GM19240 (cell line): ENCODE measurements around the gene GPR31.
"Not testable (repeated sequence)": the region's sequence is repeated elsewhere in the genome, so short reads cannot be mapped to it uniquely, and the experiment has no call there.

Experiments
- DNase-seq: peaks from one replicate; pipeline ENCODE4 v3.0.0; 2011; ENCODE audit warnings: low spot score; ENCODE audit not compliant: insufficient read length

GPR31 gene, protein sequence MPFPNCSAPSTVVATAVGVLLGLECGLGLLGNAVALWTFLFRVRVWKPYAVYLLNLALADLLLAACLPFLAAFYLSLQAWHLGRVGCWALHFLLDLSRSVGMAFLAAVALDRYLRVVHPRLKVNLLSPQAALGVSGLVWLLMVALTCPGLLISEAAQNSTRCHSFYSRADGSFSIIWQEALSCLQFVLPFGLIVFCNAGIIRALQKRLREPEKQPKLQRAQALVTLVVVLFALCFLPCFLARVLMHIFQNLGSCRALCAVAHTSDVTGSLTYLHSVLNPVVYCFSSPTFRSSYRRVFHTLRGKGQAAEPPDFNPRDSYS

GRCh38 chr6:167157863-167158262, at the start of gene GPR31:
Gene GPR31, minus strand, starts transcription at chr6:167157980. Its CDS starts 149 bp downstream, at chr6:167157831.
- no peak for DNase-seq

- DNase-seq, result no peak
Observed at GRCh38 chr6:167207527-167207926, 49.7 kb upstream of the GPR31 start.

DNA sequence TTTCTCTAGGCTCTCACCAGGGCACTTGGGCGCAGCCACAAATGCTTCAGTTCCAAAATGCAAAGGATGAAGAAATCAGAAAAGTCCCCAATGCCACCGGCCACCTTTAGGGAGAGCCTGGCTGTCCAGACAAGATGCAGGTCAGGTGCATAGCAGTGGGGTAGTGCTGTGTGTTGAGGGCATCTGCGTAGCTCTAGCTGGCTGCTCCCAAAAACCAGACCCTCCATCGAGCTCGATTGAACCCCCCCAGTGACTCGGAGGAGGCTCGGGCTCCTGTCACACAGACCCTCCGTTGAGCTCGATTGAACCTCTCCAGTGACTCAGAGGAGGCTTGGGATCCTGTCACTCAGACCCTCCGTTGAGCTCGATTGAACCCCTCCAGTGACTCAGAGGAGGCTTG, 47.5 kb upstream of the GPR31 start:
- not testable (repeated sequence) for DNase-seq

DNA sequence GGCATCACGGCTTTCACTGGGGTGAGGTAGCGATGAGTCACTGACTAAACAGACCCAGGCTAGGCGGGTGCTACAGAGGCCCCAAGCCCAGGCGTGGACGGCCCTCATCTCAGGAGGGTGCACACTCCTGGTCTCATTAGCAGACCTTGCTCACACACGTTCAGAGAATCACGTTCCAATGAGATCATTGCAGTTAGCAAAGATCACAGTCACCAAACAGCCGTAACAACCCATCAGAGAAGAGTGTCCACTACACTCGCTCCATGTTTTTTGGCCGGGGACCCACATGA, 46.2 kb upstream of the GPR31 start:
- DNase-seq, result not testable (repeated sequence)

- DNase-seq, result not testable (repeated sequence)
Observed at GRCh38 chr6:167203261-167204058, 45.7 kb upstream of the GPR31 start.

- DNase-seq, result not testable (repeated sequence)
Observed at GRCh38 chr6:167202613-167203012, 44.8 kb upstream of the GPR31 start.

DNA sequence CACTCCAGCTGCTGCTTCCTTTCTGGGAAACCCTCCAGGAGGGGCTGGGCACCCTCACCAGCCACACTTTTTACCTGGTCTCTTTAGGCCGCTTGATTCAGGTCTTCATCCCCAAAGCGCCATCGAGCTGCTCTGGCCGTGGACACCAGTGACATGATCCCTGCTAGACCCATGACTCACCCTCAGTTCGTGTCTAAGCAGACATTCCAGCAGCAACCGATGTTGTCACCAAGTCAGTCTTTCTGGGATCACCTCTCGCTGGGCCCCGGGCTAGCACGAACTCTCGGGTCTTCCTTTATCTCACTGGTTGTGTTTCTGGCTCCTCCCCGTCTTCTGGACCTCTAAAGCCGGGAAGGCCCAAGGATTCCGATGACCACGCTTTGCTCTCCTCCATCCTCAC, 43.0 kb upstream of the GPR31 start:
- DNase-seq, result no peak

DNA sequence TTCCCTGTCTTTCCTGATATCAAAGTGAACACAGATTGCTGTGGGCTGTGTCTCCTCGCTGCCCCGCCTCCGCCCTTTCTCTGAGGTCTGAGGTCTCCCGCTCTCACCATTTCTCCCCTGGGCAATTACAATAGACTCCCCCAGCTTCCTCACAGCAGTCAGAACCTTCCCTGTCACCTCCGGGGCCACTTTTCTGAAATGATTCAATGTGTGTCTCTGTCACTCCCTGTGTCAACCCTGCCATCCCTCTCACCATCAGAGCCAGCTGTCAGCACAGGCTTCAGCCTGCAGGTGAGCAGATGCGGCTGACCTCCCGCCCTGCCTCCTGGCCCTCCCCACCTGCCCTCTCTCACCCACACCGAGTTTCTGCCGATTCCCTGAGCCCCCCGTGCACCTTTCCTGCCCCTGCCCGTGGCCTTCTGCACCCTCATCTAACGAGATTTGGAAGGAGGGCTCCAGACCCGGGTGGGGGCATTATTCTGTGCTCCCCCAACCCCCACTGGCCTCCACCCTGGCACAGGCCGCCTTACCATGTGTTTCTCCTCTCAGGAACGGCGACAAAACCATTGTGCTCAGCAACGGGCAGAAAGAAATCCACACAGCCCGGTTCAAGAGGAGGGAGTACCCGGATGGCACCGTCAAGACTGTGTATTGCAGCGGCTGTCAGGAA, 38.3 kb upstream of the GPR31 start:
- not testable (repeated sequence) for DNase-seq

- DNase-seq, result not testable (repeated sequence)
Observed at GRCh38 chr6:167193515-167194125, 35.8 kb upstream of the GPR31 start.

DNA sequence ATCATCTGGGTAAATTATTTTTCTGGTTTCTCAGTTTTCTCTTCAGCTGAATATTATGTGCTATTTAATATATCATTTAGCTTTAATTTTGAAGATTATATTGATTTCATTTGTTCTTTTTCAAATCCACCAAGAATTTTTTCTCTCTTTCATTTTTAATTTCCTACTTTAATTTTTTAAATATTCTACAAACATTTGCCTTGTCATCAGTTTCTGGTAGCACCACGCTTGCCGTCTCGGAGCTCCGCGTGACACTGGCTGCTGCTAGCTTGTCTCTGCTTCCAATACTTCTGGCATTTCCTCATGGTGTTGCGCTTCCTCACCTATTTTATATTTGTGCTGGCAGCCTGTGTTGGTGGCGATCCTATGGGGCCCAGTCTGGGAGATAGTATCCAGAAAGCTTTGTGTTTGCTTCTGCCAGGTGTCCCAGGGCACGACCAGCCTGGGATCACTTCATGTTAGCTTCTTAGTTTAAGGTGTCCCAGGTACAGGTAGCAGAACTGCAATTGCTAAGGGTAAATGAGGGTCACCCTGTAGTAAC, 33.3 kb upstream of the GPR31 start:
- DNase-seq, result not testable (repeated sequence)

DNA sequence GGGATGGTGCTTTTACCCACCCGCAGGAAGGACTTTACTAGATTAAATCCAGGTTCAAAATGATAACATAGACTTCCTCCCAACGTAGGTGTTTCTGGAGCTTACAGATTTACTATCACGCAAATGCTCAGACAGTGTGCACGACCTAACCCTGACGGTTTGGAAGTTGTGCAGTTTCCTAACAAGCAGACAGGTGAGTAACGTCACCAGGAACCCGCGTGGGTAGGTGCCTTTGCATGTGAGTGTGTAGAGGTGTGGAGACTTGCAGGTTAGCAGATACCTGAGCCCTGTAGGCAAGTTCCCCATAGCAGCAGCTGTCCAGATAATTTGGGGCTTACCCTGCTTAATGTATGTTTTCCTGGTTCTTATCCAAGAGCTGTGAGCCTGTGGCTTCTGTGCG, 29.5 kb upstream of the GPR31 start:
- not testable (repeated sequence) for DNase-seq

DNA sequence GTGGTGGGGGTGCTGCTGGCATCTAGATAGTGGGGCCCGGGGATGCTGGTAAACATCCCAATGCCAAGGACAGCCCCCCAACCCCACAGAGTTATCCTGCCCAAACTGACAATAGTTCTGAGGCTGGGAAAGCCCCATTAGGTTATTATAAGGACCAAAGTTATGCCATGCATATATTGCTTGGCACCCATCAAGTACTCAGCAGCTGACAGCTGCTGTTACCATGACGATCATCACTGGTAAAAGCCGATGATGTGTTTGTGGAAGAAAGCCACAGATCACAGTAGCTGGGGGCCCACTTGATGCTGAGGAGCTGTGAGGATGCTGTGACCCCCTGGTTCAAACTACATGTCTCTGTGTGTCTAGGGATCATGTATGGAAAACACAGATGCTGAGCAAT, 27.3 kb upstream of the GPR31 start:
- not testable (repeated sequence) for DNase-seq

DNA sequence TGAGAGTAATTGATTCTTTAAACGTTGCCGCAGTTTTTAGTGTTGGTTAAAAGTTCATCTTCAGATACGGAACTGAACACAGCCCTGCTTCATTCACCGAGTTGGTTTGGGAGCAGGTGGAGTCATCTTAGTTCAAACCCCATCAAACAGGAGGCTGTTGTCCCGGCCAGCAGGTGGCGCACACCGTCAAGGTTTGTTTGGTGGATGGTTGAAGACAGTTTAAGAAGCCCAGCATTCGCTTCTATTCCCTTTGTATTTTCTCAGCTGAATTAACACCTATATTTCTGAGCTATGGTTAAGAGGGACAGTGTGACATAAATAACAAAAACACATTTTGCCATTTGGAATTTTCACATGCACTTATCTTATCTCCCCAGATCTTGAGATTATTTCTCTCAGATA, 25.1 kb upstream of the GPR31 start:
- not testable (repeated sequence) for DNase-seq

GRCh38 chr6:167181351-167181750, 23.6 kb upstream of the GPR31 start:
- DNase-seq, result not testable (repeated sequence)

- DNase-seq, result not testable (repeated sequence)
Observed at GRCh38 chr6:167180086-167180485, 22.3 kb upstream of the GPR31 start.

DNA sequence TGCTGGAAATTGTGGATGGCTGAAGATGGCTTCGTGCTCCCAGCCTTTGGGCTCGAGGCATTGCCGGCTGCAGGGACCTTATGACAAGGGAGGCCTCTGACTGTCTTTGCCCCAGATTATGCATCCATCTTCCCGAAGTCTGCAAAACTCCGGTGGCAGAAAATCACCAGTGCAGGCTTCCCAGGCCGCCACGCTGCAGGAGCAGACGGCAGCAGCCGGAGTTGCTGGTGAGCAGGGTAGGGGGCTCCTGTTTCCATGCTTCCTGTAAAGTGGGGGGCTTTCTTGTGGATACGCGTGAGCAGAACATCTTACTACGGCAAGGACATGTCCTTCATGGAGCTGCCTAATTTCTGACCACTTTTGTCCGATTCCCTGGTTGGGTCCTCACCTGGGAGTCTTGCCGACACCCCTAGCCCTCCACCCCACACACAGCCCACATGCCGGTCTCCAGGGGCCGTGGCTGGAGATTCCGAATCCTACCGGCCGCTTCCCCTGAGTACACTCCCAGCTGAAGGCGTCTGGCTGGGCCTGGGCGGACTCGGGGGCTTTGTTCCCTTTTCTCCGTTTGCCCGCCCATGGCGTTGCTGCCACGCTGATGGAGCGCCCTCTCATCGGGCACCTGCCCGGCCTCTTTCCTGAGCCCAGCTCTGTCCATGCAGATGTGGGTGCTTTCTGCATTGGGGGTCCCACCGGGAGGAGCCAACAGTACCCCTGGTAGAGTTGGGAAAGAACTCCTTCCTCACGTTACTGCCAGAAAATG, 21.3 kb upstream of the GPR31 start:
- not testable (repeated sequence) for DNase-seq

DNA sequence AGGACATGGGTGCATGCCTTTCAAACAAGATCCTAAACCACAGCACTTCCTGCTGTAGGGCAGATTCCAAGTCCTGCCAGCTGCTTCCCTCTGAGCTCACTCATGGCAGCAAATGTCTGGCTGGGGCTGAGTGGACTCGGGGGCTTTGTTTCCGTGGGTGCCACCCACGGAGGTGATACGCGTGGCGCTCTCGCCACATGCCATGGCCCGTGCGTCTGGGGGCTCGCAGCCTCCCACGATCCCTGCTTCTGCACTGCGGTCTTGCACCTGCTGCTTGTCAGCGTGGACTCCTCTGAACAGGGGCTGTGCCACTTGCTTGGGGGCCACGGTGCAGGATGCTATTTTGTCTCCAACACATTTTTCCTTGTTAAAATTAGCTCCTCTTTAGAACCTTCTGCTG, 19.5 kb upstream of the GPR31 start:
- not testable (repeated sequence) for DNase-seq

GRCh38 chr6:167172011-167172410, 14.2 kb upstream of the GPR31 start:
- not testable (repeated sequence) for DNase-seq

DNA sequence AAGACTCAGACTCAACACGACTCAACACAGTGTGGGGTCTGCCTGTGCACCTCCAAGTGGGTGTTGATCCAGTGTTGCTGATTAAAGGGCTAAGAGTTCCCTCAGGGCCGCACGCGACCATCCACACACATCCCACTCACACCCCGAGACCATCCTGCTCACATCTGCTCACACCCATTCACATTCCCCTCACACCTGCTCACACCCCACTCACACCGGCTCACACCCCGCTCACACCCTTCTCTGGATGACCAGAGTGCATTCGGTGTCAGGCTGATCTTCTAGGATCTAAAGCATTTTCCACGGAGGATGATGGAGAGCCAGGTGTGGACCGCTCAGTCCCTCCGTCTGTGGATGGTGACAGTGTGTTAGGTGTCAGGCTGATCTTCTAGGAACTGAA, 13.5 kb upstream of the GPR31 start:
- DNase-seq, result not testable (repeated sequence)

DNA sequence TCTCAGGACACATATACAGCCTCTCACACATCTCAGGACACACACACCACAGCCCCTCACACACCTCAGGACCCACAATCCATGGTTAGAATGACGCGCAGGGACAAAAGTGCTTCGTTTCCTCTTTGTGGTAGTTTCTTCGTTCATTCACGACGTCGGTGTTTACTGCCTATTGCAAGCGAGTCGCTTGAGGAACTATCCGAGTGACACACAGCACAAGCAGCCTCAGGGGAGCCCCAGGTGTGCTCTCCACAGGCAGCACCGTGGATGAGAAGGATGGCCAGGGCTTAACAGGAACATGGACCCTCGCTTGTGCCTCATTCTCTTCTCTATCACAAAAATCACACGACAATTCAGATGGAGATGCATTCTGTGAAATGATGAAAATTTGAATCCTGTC, 12.1 kb upstream of the GPR31 start:
- not testable (repeated sequence) for DNase-seq

DNA sequence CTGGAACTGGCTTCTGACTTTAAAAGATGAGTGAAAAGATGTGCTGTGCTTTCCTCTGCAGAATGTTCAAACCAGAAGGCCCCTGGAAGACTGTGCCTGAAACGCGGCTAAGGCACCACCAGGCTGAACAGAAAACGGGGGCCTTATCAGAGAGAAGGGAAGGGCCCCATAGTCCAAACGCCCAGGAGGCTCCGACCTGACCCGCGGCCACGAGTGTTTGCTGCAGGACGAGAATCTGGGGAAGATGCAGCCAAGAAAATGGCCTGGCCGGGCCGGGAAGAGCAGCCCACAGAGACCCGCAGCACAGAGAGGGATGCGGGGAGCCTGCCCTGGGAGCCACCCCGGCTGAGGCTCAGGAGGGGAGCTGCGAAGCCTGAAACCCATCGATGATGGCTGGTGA, 10.5 kb upstream of the GPR31 start:
- not testable (repeated sequence) for DNase-seq
